ENCODE measurements around the gene CTNNBL1. TPM values are rescaled to one million over a fixed set of nuclear protein-coding genes. Genes with fewer than 3 reads are reported as not detected.

Gene CTNNBL1
- total RNA-seq, 4 donors from 2014 or later, result 40.4 to 54.3 (median 44.7) TPM

GRCh38 chr20:37838769-37839431, 145.1 kb downstream of the CTNNBL1 start:
- intact Hi-C loops (cut with DNase I), result no loop called here

GRCh38 chr20:37839432-37839827, 145.6 kb downstream of the CTNNBL1 start:
- no peak for DNase-seq (ENCODE audit: extremely low spot score)
- TF ChIP-seq, protein P1, sequence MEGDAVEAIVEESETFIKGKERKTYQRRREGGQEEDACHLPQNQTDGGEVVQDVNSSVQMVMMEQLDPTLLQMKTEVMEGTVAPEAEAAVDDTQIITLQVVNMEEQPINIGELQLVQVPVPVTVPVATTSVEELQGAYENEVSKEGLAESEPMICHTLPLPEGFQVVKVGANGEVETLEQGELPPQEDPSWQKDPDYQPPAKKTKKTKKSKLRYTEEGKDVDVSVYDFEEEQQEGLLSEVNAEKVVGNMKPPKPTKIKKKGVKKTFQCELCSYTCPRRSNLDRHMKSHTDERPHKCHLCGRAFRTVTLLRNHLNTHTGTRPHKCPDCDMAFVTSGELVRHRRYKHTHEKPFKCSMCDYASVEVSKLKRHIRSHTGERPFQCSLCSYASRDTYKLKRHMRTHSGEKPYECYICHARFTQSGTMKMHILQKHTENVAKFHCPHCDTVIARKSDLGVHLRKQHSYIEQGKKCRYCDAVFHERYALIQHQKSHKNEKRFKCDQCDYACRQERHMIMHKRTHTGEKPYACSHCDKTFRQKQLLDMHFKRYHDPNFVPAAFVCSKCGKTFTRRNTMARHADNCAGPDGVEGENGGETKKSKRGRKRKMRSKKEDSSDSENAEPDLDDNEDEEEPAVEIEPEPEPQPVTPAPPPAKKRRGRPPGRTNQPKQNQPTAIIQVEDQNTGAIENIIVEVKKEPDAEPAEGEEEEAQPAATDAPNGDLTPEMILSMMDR (IDR thresholded peaks at IDR 0.05), result no peak
- TF ChIP-seq POLR2AphosphoS5 (IDR thresholded peaks at IDR 0.05) (no peak), EP300 (IDR thresholded peaks at IDR 0.05) (no peak), POLR2A (IDR thresholded peaks at IDR 0.05; ENCODE audit: low read depth) (no peak)
- Histone ChIP-seq H3K4me1 (no peaks in the 10 kb centered on the region), H3K27ac (replicated peaks in 1 of 4) (no peak overlapping the region), H3K9me3 (no peaks in the 10 kb centered on the region), H3K4me3 (no peak overlapping the region), H3K36me3 (peaks cover 16 to 46% (median 27%) of the 10 kb centered on the region in 4 donors), H3K27me3 (no peaks in the 10 kb centered on the region)
- intact Hi-C loops (cut with DNase I), result no loop called here
- WGBS, result 97% methylated on average over 3 of the region's 3 CpGs

More at GRCh38 chr20:37838769-37839431, 145.1 kb downstream of the CTNNBL1 start:
- no peak overlapping the region for H3K4me3 ChIP-seq
- TF ChIP-seq, protein P1 (IDR thresholded peaks at IDR 0.05), result no peak
- TF ChIP-seq POLR2AphosphoS5 (IDR thresholded peaks at IDR 0.05) (no peak), EP300 (IDR thresholded peaks at IDR 0.05) (no peak), POLR2A (IDR thresholded peaks at IDR 0.05; ENCODE audit: low read depth) (no peak)
- no peaks in the 10 kb centered on the region for H3K9me3 ChIP-seq
- H3K36me3 ChIP-seq, result peaks cover 16 to 41% (median 22%) of the 10 kb centered on the region in 4 donors
- H3K4me1 ChIP-seq, result no peaks in the 10 kb centered on the region
- WGBS, result 88% methylated on average over 6 of the region's 6 CpGs
- no peak overlapping the region for H3K27ac ChIP-seq (replicated peaks in 1 of 4)
- no peak for DNase-seq (ENCODE audit: extremely low spot score)
- no peaks in the 10 kb centered on the region for H3K27me3 ChIP-seq

- TF ChIP-seq POLR2A (IDR thresholded peaks at IDR 0.05; ENCODE audit: low read depth) (no peak), EP300 (IDR thresholded peaks at IDR 0.05) (no peak), POLR2AphosphoS5 (IDR thresholded peaks at IDR 0.05) (no peak)
- TF ChIP-seq, protein P1 (IDR thresholded peaks at IDR 0.05), result no peak
- no peak overlapping the region for H3K27ac ChIP-seq (replicated peaks in 1 of 4)
- no peaks in the 10 kb centered on the region for H3K9me3 ChIP-seq
- no peak for DNase-seq (ENCODE audit: extremely low spot score)
- peaks cover 16 to 52% (median 29%) of the 10 kb centered on the region in 4 donors for H3K36me3 ChIP-seq
- no peaks in the 10 kb centered on the region for H3K4me1 ChIP-seq
- H3K4me3 ChIP-seq, result no peak overlapping the region
- H3K27me3 ChIP-seq, result no peaks in the 10 kb centered on the region
- intact Hi-C loops (cut with DNase I), result no loop called here
- WGBS, result 95% methylated on average over 7 of the region's 7 CpGs
These were observed 146.1 kb downstream of the CTNNBL1 start for GRCh38 chr20:37839955-37840354.

DNA sequence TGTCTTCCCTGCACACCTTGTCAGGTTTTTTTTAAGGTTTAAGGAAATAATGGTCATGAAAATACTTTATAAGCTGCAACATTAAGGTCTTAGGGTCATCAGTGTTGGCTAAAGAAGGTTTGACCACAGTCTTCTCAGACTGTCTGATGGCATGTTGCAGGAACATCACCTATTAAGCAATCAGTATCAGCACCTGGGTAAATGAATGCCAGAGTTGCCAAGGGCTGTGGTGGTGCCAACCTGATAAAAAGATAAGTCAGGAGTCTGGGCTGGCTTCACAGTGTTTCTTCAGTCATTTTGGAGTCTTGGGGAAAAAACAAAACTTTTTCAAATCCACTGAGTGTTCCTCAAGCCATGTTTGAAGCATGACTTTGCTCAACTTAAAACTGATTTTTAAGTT, 147.6 kb downstream of the CTNNBL1 start:
- intact Hi-C loops (cut with DNase I), result no loop called here
- no peaks in the 10 kb centered on the region for H3K27me3 ChIP-seq
- no peak for DNase-seq (ENCODE audit: extremely low spot score)
- H3K36me3 ChIP-seq, result peaks cover 16 to 66% (median 32%) of the 10 kb centered on the region in 4 donors
- no peaks in the 10 kb centered on the region for H3K4me1 ChIP-seq
- TF ChIP-seq POLR2AphosphoS5 (IDR thresholded peaks at IDR 0.05), result no peak
- no peaks in the 10 kb centered on the region for H3K9me3 ChIP-seq
- no peak overlapping the region for H3K27ac ChIP-seq (replicated peaks in 1 of 4)
- H3K4me3 ChIP-seq, result no peak overlapping the region

GRCh38 chr20:37841971-37842370, 148.1 kb downstream of the CTNNBL1 start:
- peaks cover 16 to 69% (median 34%) of the 10 kb centered on the region in 4 donors for H3K36me3 ChIP-seq
- intact Hi-C loops (cut with DNase I), result no loop called here
- H3K4me1 ChIP-seq, result no peaks in the 10 kb centered on the region
- no peak overlapping the region for H3K27ac ChIP-seq (replicated peaks in 1 of 4)
- no peak for TF ChIP-seq POLR2A (IDR thresholded peaks at IDR 0.05; ENCODE audit: low read depth)
- TF ChIP-seq POLR2AphosphoS5 (IDR thresholded peaks at IDR 0.05), result no peak
- TF ChIP-seq EP300 (IDR thresholded peaks at IDR 0.05), result no peak
- TF ChIP-seq, protein P1 (IDR thresholded peaks at IDR 0.05), result no peak
- H3K27me3 ChIP-seq, result no peaks in the 10 kb centered on the region
- no peak overlapping the region for H3K4me3 ChIP-seq
- H3K9me3 ChIP-seq, result no peaks in the 10 kb centered on the region
- WGBS, result 89% methylated on average over 6 of the region's 6 CpGs
- no peak for DNase-seq (ENCODE audit: extremely low spot score)

Measured in esophagus muscularis mucosa (tissue), 4 donors.